HFFc6 (cell line): ENCODE data around the gene CNBD2. TPM values are rescaled to one million over a fixed set of nuclear protein-coding genes. Genes with fewer than 3 reads are reported as not detected.

Source experiments
- DNase-seq: peaks from one replicate; pipeline ENCODE4 v3.0.0-alpha.2; 2018
- H3K27ac Mint-ChIP-seq: 2 replicates; pipeline ENCODE4 v1.8.0; 2020; ENCODE audit warnings: mild to moderate bottlenecking, mixed read lengths
- H3K27me3 Mint-ChIP-seq: 2 replicates; pipeline ENCODE4 v1.8.0; 2021; ENCODE audit warnings: mild to moderate bottlenecking, moderate library complexity, mixed read lengths; ENCODE audit not compliant: insufficient read depth
- H3K36me3 Mint-ChIP-seq: 2 replicates; pipeline ENCODE4 v1.8.0; 2021; ENCODE audit warnings: low read depth, mixed read lengths
- H3K4me1 Mint-ChIP-seq: 2 replicates; pipeline ENCODE4 v1.8.0; 2020; ENCODE audit warnings: low read depth, mixed read lengths
- H3K4me3 Mint-ChIP-seq: 2 replicates; pipeline ENCODE4 v1.8.0; 2020; ENCODE audit warnings: mild to moderate bottlenecking, moderate library complexity, mixed read lengths
- H3K9me3 Mint-ChIP-seq: 2 replicates; pipeline ENCODE4 v1.8.0; 2020; ENCODE audit warnings: mild to moderate bottlenecking, mixed read lengths
- total RNA-seq, 6 experiments: library from RNA; stranded (reverse); fragmentation: NEBNext Ultra II Directional; extraction: Animal tissue kit (Norgen Biotek cat#: 25700); gene quantifications; 2 replicates in 1 of 6; 3 replicates in 5 of 6; pipeline ENCODE4 v1.2.3, GENCODE V29; 2021
- TF ChIP-seq, protein P1 (sequence below): fragments of 200-600 bp; sonication (generic); IDR thresholded peaks from 2 replicates; pipeline ENCODE4 v1.5.0; 2021; ENCODE audit warnings: antibody characterized with exemption, mild to moderate bottlenecking

Gene CNBD2
- total RNA-seq, 6 experiments from 2014 or later, result 1.4 to 2.9 (median 2.3) TPM

DNA sequence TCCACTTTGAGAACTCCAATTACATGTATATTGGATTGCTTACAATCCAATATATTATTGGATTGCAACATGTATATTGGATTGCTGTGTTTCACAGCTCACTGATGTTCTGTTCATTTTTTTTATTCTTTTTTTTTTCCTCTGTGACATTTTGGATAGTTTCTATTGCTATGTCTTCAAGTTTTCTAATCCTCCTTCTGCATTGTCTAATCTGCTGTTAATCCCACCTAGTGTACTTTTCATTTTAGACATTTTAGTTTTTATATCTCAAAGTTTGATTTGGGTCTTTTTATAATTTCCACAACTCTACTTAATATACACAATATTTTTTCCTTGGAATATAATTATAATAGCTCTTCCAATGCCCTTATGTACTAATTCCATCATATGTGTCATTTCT lies 34.5 kb downstream of the CNBD2 start:
- H3K27me3 Mint-ChIP-seq, result peaks cover 5% of the 10 kb centered on the region; the same call in 1 of the 2 replicates
- no peak overlapping the region for H3K27ac Mint-ChIP-seq

GRCh38 chr20:36004045-36004444 lies 35.7 kb downstream of the CNBD2 start:
- no peak for DNase-seq
- Mint-ChIP-seq H3K4me1 (no peaks in the 10 kb centered on the region), H3K27me3 (peaks cover 5% of the 10 kb centered on the region; the same call in 1 of the 2 replicates), H3K27ac (no peak overlapping the region), H3K9me3 (peaks cover 22% of the 10 kb centered on the region), H3K36me3 (peaks cover 9% of the 10 kb centered on the region; the same call in 1 of the 2 replicates), H3K4me3 (no peak overlapping the region)
- TF ChIP-seq, protein P1, sequence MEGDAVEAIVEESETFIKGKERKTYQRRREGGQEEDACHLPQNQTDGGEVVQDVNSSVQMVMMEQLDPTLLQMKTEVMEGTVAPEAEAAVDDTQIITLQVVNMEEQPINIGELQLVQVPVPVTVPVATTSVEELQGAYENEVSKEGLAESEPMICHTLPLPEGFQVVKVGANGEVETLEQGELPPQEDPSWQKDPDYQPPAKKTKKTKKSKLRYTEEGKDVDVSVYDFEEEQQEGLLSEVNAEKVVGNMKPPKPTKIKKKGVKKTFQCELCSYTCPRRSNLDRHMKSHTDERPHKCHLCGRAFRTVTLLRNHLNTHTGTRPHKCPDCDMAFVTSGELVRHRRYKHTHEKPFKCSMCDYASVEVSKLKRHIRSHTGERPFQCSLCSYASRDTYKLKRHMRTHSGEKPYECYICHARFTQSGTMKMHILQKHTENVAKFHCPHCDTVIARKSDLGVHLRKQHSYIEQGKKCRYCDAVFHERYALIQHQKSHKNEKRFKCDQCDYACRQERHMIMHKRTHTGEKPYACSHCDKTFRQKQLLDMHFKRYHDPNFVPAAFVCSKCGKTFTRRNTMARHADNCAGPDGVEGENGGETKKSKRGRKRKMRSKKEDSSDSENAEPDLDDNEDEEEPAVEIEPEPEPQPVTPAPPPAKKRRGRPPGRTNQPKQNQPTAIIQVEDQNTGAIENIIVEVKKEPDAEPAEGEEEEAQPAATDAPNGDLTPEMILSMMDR, result no peak

More for the DNA sequence above, 34.5 kb downstream of the CNBD2 start:
- TF ChIP-seq, protein P1, result no peak
- H3K4me3 Mint-ChIP-seq, result no peak overlapping the region
- H3K9me3 Mint-ChIP-seq, result peaks cover 22% of the 10 kb centered on the region
- no peak for DNase-seq
- H3K36me3 Mint-ChIP-seq, result peaks cover 9% of the 10 kb centered on the region; the same call in 1 of the 2 replicates
- no peaks in the 10 kb centered on the region for H3K4me1 Mint-ChIP-seq

DNA sequence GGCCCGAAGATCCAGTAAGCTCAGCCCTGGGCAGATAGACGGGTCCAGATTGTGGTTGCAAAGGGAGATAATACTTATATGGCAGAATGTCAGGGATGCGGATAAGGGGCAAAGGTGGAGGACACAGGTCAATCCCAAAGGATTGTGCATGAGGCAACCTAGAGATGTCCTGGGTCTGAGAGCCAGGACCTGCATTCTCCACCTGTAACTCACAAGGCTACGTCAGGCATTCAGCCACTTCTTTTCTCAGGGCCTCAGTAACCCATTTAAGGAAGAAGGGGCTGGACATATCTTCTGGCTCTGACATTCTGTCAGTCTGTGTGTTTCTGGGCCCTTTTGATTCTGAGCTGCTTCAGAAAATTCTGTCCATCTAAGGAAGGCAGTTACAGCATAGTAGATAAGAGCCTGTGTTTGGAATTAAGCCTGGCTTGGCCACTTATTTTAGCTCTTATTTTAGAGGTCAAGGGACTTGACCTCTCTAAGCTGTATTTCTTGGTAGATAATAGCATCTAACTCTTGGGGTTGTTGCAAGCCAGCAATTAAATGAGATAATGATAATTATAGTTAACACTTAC lies 40.2 kb downstream of the CNBD2 start:
- Mint-ChIP-seq H3K27ac (no peak overlapping the region), H3K27me3 (peaks cover 5% of the 10 kb centered on the region; the same call in 1 of the 2 replicates), H3K36me3 (no peaks in the 10 kb centered on the region; the same call in 1 of the 2 replicates), H3K4me1 (no peaks in the 10 kb centered on the region), H3K4me3 (no peak overlapping the region), H3K9me3 (peaks cover 12% of the 10 kb centered on the region)
- TF ChIP-seq, protein P1, result no peak
- no peak for DNase-seq

DNA sequence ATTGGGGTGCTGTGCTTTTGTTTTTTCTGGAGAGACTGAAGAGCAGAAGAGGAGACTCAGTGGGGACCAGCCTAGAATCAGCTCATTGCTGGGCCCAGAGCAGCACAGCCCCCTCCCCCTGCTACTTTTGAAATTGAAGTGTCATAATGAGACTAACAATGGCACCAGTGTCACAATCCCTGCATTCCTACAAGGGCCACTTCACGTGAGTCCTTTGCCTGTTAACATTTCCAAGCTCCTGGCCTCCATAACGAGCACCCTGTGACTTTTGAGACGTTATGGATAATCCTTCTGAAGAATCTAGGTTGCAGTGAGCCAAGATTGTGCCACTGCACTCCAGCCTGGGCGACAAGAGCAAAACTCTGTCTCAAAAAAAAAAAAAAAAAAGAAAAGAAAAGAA lies 41.7 kb downstream of the CNBD2 start:
- Mint-ChIP-seq H3K4me1 (no peaks in the 10 kb centered on the region), H3K36me3 (no peaks in the 10 kb centered on the region), H3K27ac (no peak overlapping the region), H3K4me3 (no peak overlapping the region), H3K9me3 (no peaks in the 10 kb centered on the region), H3K27me3 (no peaks in the 10 kb centered on the region; the same call in 1 of the 2 replicates)
- DNase-seq, result no peak
- TF ChIP-seq, protein P1, result no peak

DNA sequence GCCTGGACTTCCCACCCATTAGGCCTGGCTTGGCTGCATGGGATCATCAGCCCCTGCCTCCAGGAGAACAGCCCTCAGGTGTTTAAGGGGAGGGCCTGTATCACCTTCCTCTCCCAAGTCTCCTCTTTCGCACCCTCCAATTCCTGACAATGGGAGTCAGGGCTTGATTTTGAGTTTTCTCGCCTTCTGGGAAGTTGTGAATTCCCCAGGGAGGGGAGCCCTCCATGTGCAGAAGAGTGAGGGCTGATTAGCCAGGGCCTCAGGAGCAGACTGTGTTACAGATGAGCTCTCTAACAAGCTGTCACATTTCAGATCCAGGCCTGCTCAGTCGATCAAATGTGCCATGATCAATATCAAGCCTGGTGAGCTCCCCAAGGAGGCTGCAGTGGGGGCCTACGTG lies 42.4 kb downstream of the CNBD2 start:
- TF ChIP-seq, protein P1, result no peak
- no peak for DNase-seq
- Mint-ChIP-seq H3K4me1 (no peaks in the 10 kb centered on the region), H3K4me3 (no peak overlapping the region), H3K27ac (no peak overlapping the region), H3K27me3 (no peaks in the 10 kb centered on the region; the same call in 1 of the 2 replicates), H3K36me3 (no peaks in the 10 kb centered on the region), H3K9me3 (no peaks in the 10 kb centered on the region)
